ENCODE data around the gene TPCN1.

The TPCN1 gene

DNA sequence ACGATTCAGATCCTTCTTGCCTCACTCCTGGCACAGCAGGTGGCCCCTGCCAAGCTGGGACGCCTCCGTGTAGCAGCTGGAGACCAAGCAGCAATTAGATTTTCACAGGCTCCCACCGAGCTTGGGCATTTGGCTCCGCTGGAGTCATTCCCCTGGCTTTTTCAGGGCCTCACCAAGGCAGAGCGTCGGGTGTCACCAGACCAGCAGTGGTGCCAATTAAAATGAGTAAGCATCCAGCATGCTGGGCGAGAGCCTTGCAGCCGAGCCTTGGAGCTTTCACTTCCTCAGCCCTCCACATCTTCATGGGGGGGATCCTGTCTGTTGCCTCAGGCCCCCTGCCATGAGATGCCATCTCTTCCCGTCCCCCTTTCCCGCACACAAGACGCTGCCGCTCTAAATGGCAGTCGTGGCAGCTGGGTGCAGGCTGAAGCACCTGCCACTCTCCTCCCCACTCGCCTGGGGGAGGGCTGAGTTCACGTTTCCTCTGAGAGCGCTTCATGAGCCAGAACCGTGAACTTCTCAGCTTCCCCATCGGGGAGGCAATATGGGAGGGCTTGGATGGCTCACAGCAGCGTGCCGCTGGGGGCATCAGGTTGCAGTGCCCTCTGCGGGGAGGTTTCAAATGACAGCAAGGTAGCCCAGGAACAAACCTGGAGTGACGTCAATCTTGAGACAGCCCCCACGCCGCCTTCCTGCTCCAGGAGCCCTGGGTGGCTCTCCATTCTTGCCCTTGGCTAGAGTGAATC, 11.7 kb downstream of the TPCN1 start (continued):
- TF ChIP-seq ZNF518A (tag by site-specific recombination; conservative IDR thresholded peaks at IDR 0.05; ENCODE audit: low read depth) (no peak), GFI1B (tag by site-specific recombination; IDR thresholded peaks at IDR 0.05) (no peak), ZNF449 (tag by site-specific recombination; IDR thresholded peaks at IDR 0.05) (no peak), ZNF394 (tag by site-specific recombination; IDR thresholded peaks at IDR 0.05; ENCODE audit: borderline replicate concordance) (peak; percentile 52; the same call in 1 of the 2 replicates), ZNF560 (tag by site-specific recombination; IDR thresholded peaks at IDR 0.05; ENCODE audit: borderline replicate concordance) (no peak), ZNF501 (tag by site-specific recombination; IDR thresholded peaks at IDR 0.05) (peak; percentile 85), ZEB2 (tag by site-specific recombination; IDR thresholded peaks at IDR 0.05) (0 out of 2 replicates have a peak, but pooled peaks have one; percentile 71), KLF8 (tag by site-specific recombination; IDR thresholded peaks at IDR 0.05) (peak; percentile 57), ZNF785 (tag by site-specific recombination; IDR thresholded peaks at IDR 0.05) (no peak), ZNF596 (tag by site-specific recombination; IDR thresholded peaks at IDR 0.05) (no peak), ZNF184 (tag by site-specific recombination; IDR thresholded peaks at IDR 0.05) (no peak), ZNF658 (tag by site-specific recombination; IDR thresholded peaks at IDR 0.05) (no peak), ZNF571 (tag by site-specific recombination; IDR thresholded peaks at IDR 0.05) (no peak), ZNF169 (tag by site-specific recombination; IDR thresholded peaks at IDR 0.05) (no peak), ZSCAN16 (tag by site-specific recombination; IDR thresholded peaks at IDR 0.05) (no peak), TRIM28 (IDR thresholded peaks at IDR 0.05; ENCODE audit: borderline replicate concordance, low read length) (no peak), GLIS1 (tag by site-specific recombination; IDR thresholded peaks at IDR 0.05) (peak; percentile 100), ZNF704 (tag by site-specific recombination; IDR thresholded peaks at IDR 0.05) (no peak), KLF7 (tag by site-specific recombination; IDR thresholded peaks at IDR 0.05; ENCODE audit: borderline replicate concordance) (no peak), SALL2 (tag by site-specific recombination; IDR thresholded peaks at IDR 0.05; ENCODE audit: borderline replicate concordance) (no peak), ZNF133 (tag by site-specific recombination; IDR thresholded peaks at IDR 0.05) (no peak), ZFP41 (tag by site-specific recombination; IDR thresholded peaks at IDR 0.05; ENCODE audit: borderline replicate concordance) (no peak), ZNF621 (tag by site-specific recombination; IDR thresholded peaks at IDR 0.05) (no peak)
- TF ChIP-seq, protein P1, sequence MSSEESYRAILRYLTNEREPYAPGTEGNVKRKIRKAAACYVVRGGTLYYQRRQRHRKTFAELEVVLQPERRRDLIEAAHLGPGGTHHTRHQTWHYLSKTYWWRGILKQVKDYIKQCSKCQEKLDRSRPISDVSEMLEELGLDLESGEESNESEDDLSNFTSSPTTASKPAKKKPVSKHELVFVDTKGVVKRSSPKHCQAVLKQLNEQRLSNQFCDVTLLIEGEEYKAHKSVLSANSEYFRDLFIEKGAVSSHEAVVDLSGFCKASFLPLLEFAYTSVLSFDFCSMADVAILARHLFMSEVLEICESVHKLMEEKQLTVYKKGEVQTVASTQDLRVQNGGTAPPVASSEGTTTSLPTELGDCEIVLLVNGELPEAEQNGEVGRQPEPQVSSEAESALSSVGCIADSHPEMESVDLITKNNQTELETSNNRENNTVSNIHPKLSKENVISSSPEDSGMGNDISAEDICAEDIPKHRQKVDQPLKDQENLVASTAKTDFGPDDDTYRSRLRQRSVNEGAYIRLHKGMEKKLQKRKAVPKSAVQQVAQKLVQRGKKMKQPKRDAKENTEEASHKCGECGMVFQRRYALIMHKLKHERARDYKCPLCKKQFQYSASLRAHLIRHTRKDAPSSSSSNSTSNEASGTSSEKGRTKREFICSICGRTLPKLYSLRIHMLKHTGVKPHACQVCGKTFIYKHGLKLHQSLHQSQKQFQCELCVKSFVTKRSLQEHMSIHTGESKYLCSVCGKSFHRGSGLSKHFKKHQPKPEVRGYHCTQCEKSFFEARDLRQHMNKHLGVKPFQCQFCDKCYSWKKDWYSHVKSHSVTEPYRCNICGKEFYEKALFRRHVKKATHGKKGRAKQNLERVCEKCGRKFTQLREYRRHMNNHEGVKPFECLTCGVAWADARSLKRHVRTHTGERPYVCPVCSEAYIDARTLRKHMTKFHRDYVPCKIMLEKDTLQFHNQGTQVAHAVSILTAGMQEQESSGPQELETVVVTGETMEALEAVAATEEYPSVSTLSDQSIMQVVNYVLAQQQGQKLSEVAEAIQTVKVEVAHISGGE (tag by site-specific recombination; conservative IDR thresholded peaks at IDR 0.05; ENCODE audit: low read depth): no peak

Measured in HEK293 (cell line).